Lung (tissue), 12 donors: Measurements from ENCODE around the gene ITPK1. TPM values are rescaled to one million over a fixed set of nuclear protein-coding genes. Genes with fewer than 3 reads are reported as not detected.
A peak's percentile ranks its signal among the peaks of the same experiment; 100 is the strongest.

Source experiments
- ATAC-seq: fragments of 200-7000 bp; cut with Tn5 transposase; one replicate; pipeline ENCODE4 v1.9.1; 2020; ENCODE audit warnings: moderate number of reproducible peaks; ENCODE audit not compliant: insufficient read depth, low FRiP score
- DNase-seq, 3 donors: peaks; one replicate each; pipeline ENCODE4 v3.0.0-alpha.2; 2013 to 2017
- H3K27ac ChIP-seq, 2 donors: one replicate each; pipeline ENCODE4 v1.5.1; 2013; ENCODE audit warnings: mild to moderate bottlenecking in 2 of 2, moderate library complexity in 2 of 2, control low read depth in 1 of 2, inconsistent platforms in 1 of 2, low read depth in 1 of 2, low read length in 1 of 2
- H3K27me3 ChIP-seq, 3 donors: one replicate each; pipeline ENCODE4 v1.5.1; 2013; ENCODE audit warnings: low read length in 2 of 3; ENCODE audit not compliant: control insufficient read depth in 3 of 3, insufficient read depth in 3 of 3
- H3K36me3 ChIP-seq, 4 donors: one replicate each; pipeline ENCODE4 v1.5.1; 2013; ENCODE audit warnings: low read length in 4 of 4, mild to moderate bottlenecking in 1 of 4, moderate library complexity in 1 of 4; ENCODE audit not compliant: control insufficient read depth in 4 of 4, insufficient read depth in 4 of 4
- H3K4me1 ChIP-seq, 5 donors: one replicate each; pipeline ENCODE4 v1.5.1; 2013; ENCODE audit warnings: low read length in 5 of 5, mild to moderate bottlenecking in 2 of 5, moderate library complexity in 1 of 5; ENCODE audit not compliant: control insufficient read depth in 5 of 5, insufficient read depth in 5 of 5
- H3K4me3 ChIP-seq: one replicate; pipeline ENCODE4 v1.5.1; 2013; ENCODE audit warnings: mild to moderate bottlenecking, control low read depth, moderate library complexity
- H3K9ac ChIP-seq, 2 donors: one replicate each; pipeline ENCODE4 v1.5.1; 2013; ENCODE audit warnings: low read length in 2 of 2, control low read depth in 1 of 2; ENCODE audit not compliant: insufficient read depth in 1 of 2
- H3K9me3 ChIP-seq, 4 donors: one replicate each; pipeline ENCODE4 v1.5.1; 2013; ENCODE audit warnings: low read length in 3 of 4, mild to moderate bottlenecking in 1 of 4, moderate library complexity in 1 of 4; ENCODE audit not compliant: control insufficient read depth in 4 of 4, insufficient read depth in 3 of 4
- WGBS, 2 donors: extraction: QIAGEN DNeasy Blood & Tissue Kit; methylation state at CpG; one replicate each; pipeline ENCODE4 v1.1.7; 2013; 5-methylcytosine and 5-hydroxymethylcytosine counted together
- polyA plus RNA-seq, 2 donors: library from polyadenylated mRNA; stranded (reverse); fragments of 200-250 nt; gene quantifications; one replicate each; pipeline ENCODE4 v1.2.1, GENCODE V29; 2013
- total RNA-seq, 2 donors: library from RNA; depleted of rRNA in 1 of 2; stranded (reverse); fragments of >200 nt in 1 of 2; gene quantifications; one replicate each; pipeline ENCODE4 v1.2.1, GENCODE V29; 2014 to 2021
- TF ChIP-seq, protein P1 (sequence below): IDR thresholded peaks from 2 replicates; pipeline ENCODE4 v1.5.1; 2012; ENCODE audit warnings: mild to moderate bottlenecking; ENCODE audit errors: control extremely low read depth, extremely low read depth
- donor health status: control.
- donor health status: control.
- donor health status: Bipolar disorder and iron deficiency.
- donor health status: healthy.
- donor health status: DM: yes; HTN: yes; CAD: no.

The ITPK1 gene
- total and polyA plus RNA-seq, 4 donors = 17.5 to 99.4 (median 45.3) TPM

DNA sequence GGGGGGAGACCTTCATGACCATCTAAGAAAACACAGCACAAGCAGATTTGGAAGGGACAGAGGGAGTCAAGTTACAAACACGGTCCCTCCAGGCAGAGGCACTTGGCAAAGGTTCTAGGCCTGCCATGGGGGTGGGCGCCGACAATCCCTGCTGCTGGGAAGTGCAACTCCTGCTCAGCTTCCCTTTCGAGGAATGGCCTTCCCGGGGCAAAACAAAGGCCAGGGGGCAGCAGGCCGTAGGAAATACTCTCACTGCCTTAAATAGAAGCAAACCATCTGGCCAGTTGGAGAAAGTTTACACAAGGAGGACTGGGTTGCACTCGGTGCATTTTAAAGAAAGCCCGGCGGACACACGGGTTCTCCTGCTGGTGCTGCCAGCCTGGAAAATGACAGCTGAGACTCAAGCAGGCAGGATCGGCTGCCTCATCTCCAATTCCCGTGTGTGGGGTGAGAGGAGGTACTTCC lies 65.8 kb downstream of the ITPK1 start:
- Histone ChIP-seq H3K4me3 (no peak overlapping the region), H3K36me3 (no peaks in the 10 kb centered on the region), H3K27me3 (no peaks in the 10 kb centered on the region), H3K27ac (peak overlapping the region in 1 of 2 donors; percentile 8), H3K9me3 (no peaks in the 10 kb centered on the region), H3K4me1 (peaks cover 4 to 22% (median 12%) of the 10 kb centered on the region in 5 donors), H3K9ac (no peak overlapping the region)
- WGBS, 2 donors = 43 to 61% methylated on average over 12 of the region's 12 CpGs
- TF ChIP-seq, protein P1, sequence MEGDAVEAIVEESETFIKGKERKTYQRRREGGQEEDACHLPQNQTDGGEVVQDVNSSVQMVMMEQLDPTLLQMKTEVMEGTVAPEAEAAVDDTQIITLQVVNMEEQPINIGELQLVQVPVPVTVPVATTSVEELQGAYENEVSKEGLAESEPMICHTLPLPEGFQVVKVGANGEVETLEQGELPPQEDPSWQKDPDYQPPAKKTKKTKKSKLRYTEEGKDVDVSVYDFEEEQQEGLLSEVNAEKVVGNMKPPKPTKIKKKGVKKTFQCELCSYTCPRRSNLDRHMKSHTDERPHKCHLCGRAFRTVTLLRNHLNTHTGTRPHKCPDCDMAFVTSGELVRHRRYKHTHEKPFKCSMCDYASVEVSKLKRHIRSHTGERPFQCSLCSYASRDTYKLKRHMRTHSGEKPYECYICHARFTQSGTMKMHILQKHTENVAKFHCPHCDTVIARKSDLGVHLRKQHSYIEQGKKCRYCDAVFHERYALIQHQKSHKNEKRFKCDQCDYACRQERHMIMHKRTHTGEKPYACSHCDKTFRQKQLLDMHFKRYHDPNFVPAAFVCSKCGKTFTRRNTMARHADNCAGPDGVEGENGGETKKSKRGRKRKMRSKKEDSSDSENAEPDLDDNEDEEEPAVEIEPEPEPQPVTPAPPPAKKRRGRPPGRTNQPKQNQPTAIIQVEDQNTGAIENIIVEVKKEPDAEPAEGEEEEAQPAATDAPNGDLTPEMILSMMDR = no peak
- DNase-seq (peak; percentile 67 to 79 (median 71)), ATAC-seq (no peak)

DNA sequence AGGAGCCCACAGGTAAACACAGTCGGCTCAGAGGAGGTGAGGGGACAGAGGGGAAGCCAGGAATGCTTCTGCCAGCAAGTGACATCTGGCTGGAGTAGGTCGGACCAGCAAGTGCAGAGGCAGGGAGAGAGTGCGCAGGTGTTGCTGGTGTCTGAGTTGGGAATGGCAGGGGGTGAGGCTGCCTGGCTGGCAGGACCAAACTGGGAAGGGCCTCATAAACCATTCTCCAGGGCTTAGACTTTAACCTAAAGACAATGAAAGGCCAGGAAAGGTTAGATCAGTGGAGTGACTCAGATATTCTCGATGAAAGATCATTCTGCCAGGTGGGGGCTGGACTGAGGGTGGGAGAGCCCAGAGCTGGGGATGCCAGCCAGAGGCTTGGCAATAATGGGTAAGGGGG lies 66.4 kb downstream of the ITPK1 start:
- DNase-seq (no peak), ATAC-seq (no peak)
- no peaks in the 10 kb centered on the region for H3K27me3 ChIP-seq
- no peak overlapping the region for H3K27ac ChIP-seq
- no peaks in the 10 kb centered on the region for H3K9me3 ChIP-seq
- no peaks in the 10 kb centered on the region for H3K36me3 ChIP-seq
- TF ChIP-seq, protein P1 = no peak
- WGBS, 2 donors = 72 to 80% methylated on average over 4 of the region's 4 CpGs
- no peak overlapping the region for H3K4me3 ChIP-seq
- peaks cover 4 to 28% (median 12%) of the 10 kb centered on the region in 5 donors for H3K4me1 ChIP-seq
- no peak overlapping the region for H3K9ac ChIP-seq

DNA sequence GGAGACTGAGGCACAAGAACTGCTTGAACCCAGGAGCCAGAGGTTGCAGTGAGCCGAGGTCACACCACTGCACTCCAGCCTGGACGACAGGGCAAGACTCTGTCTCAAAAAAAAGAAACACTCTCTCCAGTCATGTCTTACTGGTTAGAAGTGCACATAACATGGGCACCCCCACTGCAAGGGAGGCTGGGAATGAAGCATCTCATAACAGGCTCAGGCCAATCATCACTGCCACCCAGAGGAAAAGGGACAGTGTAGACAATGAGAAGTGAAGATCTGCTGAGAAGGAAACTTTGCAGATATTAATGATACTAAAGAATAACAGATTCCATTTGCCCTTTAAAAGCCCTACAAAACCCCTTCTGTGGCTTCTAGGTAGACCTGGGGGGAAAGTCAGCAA lies 66.9 kb downstream of the ITPK1 start:
- H3K4me3 ChIP-seq = no peak overlapping the region
- DNase-seq = no peak
- H3K9ac ChIP-seq = no peak overlapping the region
- TF ChIP-seq, protein P1 = no peak
- H3K9me3 ChIP-seq = no peaks in the 10 kb centered on the region
- no peaks in the 10 kb centered on the region for H3K27me3 ChIP-seq
- no peak overlapping the region for H3K27ac ChIP-seq
- ATAC-seq = no peak
- H3K4me1 ChIP-seq = peaks cover 4 to 31% (median 14%) of the 10 kb centered on the region in 5 donors
- WGBS, 2 donors = 81 to 90% methylated on average over 2 of the region's 2 CpGs
- H3K36me3 ChIP-seq = no peaks in the 10 kb centered on the region

DNA sequence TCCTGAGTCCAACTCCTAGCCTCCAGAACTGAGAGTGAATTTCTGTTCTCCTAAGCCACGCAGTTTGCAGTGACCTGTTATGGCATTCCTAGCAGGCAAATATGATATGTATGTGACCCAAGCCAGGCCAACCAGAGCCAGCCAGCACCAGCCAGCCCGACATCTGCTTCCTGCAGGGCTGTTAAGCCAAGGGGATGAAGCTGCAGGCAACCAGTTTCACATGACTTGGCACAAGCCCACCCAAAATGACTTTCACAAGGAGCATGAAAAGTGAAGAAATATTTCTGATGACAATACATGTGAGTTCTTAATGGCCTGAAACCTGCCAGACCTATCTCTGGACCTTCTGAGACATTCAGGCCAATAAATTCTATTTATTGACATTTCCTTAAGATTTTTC lies 68.1 kb downstream of the ITPK1 start:
- no peak overlapping the region for H3K9ac ChIP-seq
- TF ChIP-seq, protein P1 = no peak
- H3K4me3 ChIP-seq = no peak overlapping the region
- 44 to 54% methylated on average over 2 of the region's 2 CpGs for WGBS, 2 donors
- ATAC-seq (no peak), DNase-seq (no peak)
- H3K9me3 ChIP-seq = no peaks in the 10 kb centered on the region
- H3K36me3 ChIP-seq = no peaks in the 10 kb centered on the region
- no peak overlapping the region for H3K27ac ChIP-seq
- H3K4me1 ChIP-seq = peaks cover 4 to 40% (median 14%) of the 10 kb centered on the region in 5 donors
- no peaks in the 10 kb centered on the region for H3K27me3 ChIP-seq
